T47D (cell line): ENCODE measurements around the gene MAGOH.
"Not testable (repeated sequence)": the region's sequence is repeated elsewhere in the genome, so short reads cannot be mapped to it uniquely, and the experiment has no call there.

Source experiments
- DNase-seq, 2 experiments: peaks; one replicate each; pipeline versions ENCODE4 v3.0.0 to v3.0.0-alpha.2; 2011 to 2012; ENCODE audit warnings: low read depth in 1 of 2, low spot score in 1 of 2
- JUND ChIP-seq: IDR thresholded peaks from 2 replicates; pipeline ENCODE4 v1.6.1; 2012; ENCODE audit warnings: low read depth
- in situ Hi-C: cut with HindIII; loops from 2 replicates; pipeline ENCODE4 v1.10.0; 2016; ENCODE audit warnings: low sequenced_read_pairs, low pct_unique_long_range_greater_than_20kb

Gene MAGOH

DNA sequence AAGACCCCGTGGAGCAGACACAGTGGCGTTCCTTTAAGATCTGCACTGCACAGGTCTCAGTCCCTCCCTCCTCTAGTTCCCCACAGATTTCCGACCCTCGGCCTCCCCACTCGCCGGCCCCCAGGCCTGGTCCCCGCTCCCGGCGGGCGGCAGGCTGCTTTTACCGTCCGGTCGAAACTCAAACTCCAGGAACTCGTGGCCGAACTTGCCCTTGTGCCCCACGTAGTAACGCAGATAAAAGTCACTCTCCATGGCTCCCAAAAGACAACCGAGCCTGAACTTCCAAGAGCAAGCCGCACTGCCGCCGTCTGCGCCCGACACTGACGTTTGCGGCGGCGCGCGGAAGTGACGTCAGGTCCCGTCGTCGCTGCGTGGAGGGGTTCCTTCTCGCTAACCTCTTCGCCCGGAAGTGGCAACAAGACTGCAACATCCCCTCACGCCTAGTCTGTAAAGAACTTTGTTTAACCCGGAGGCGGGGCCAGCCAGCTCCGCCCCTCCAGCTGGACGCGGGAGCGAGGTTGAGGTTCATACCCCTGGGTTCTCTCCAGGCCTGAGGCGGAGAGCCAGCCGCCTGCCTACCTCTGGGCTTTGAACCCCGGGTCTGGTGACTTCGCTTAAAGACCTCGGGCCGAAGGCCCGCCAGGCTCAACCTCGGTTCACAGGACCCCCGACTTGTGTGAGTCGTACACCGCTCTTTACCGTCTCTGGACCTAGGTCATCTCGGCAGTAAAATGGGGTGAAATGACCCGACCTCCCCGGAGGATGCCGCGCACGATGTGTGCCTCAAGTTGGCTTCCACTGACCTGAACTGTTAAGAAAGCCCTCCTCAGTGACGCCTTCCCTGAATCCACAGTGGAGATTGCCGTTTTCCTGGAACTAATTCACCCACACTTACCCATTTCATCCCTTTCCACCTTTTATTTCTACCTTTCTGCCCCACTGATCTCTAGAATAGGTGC is at the start of gene MAGOH:
TSS of gene MAGOH (minus strand) at position 322 of the 959 bp plus-strand sequence. CDS start at position 252, 70 bp downstream.
- in situ Hi-C loops = no loop called here

GRCh38 chr1:53286955-53287354 is 48.6 kb upstream of the MAGOH start:
- DNase-seq = no peak
- TF ChIP-seq JUND = no peak
- in situ Hi-C loops = no loop called here

More for the DNA sequence above, at the start of gene MAGOH:
- DNase-seq = peak; percentile 95
- no peak for TF ChIP-seq JUND

DNA sequence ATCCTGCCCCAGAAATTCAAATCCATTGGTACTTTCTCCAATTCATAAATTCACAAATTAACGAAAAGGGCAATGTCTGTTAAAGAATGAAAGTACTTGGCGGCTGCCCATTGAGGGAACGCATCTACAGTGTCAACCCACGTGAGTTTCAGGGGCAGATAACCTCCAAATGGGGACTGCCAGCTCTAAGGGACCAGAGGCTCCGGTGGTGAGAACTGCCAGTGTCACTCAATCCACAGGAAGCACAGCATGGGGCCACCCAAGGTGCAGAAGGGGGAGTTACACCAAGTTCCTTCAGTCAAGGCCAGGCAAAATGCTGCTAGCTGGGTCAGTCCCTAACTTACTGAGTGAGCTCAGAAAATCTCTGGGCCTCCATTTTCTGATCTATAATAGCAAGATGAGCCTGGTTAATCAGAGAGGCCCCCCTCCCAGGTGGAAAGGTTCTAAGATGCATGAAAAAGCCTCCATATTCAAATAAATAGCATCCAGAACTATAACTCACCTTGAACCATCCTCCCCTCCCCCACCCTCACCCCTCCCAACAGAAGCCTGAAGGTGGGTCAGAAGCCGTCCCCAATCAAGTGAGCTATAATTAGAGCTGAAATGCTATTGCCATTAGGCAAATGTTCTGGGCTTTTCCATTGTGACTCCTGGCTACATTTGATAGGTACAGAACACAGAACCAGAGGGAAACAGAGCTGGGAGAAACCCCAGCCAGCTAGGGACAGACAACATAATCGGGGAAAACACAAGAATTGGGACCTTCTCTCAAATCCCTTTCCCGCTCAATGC is 47.8 kb upstream of the MAGOH start:
- in situ Hi-C loops = no loop called here
- TF ChIP-seq JUND = no peak

GRCh38 chr1:53285546-53285945 is 47.2 kb upstream of the MAGOH start:
- DNase-seq = no peak
- in situ Hi-C loops = no loop called here
- TF ChIP-seq JUND = no peak

More for the DNA sequence above, 47.8 kb upstream of the MAGOH start:
- DNase-seq = no peak

- in situ Hi-C loops = no loop called here
- TF ChIP-seq JUND = no peak
- DNase-seq = no peak
These were observed 46.1 kb upstream of the MAGOH start for GRCh38 chr1:53284224-53285020.

DNA sequence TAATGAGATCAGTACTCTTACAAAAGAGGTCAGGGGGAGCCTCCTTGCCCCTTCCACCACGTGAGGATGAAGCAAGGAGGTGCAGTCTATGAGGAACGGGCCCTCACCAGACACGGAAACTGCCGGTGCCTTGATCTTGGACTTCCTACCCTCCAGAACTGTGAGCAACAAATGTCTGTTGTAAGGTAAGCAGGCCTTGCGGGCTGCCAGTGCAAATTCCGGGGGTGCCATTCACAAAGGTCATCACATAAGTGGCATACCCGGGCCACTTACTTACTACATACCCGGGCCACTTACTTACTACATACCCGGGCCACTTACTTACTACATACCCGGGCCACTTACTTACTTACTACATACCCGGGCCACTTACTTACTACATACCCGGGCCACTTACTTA is 44.8 kb upstream of the MAGOH start:
- DNase-seq, in situ Hi-C loops: not testable (repeated sequence)

- DNase-seq = no peak
- in situ Hi-C loops = no loop called here
- no peak for TF ChIP-seq JUND
These were observed 42.8 kb upstream of the MAGOH start for GRCh38 chr1:53281133-53281532.

GRCh38 chr1:53280496-53280895 is 42.2 kb upstream of the MAGOH start:
- no peak for TF ChIP-seq JUND
- in situ Hi-C loops = no loop called here
- DNase-seq = no peak

GRCh38 chr1:53279296-53280200 is 41.2 kb upstream of the MAGOH start:
- TF ChIP-seq JUND = no peak
- no peak for DNase-seq
- in situ Hi-C loops = no loop called here

DNA sequence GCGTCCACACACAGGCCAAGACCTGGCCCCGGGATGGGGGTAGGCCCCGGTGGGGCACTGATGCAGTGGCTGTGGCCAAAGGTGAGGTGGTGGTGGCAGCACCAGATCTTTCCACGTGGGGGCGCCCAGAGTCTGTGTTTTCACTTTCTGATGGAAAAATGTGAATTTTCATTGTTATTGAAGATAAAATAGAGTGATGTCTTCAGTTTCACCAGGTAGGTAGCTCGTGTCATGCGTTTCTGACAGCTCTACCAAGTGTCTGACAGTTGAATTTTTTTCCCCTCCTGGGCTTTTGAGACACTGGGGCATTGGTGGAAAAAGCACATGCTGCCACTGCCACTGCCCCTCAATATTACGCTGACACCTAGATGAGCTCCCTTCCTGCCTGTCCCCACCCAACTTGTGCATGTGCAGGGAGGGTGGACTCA is 40.0 kb upstream of the MAGOH start:
- in situ Hi-C loops = no loop called here
- peak; percentile 23 to 76 for DNase-seq

GRCh38 chr1:53277326-53277725 is 39.0 kb upstream of the MAGOH start:
- in situ Hi-C loops = no loop called here
- TF ChIP-seq JUND = no peak

More for the DNA sequence above, 40.0 kb upstream of the MAGOH start:
- TF ChIP-seq JUND = no peak

DNA sequence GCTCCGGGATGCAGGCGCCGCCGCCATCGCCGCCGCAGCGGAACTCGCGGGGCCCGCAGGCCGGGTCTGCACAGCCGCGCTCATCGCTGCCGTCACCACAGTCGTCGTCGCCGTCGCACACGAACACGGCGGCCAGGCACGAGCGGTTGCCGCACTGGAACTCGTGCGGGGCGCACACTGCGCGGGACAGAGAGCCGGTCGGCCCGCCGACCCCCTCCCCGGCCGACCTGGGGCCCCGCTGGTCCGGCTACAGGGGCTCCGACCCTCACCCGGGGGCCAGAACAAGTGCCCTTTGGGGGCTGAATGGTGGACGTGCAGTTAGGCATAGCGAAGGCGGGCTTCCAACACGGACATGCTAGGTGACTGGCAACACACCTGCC is 38.6 kb upstream of the MAGOH start:
- TF ChIP-seq JUND = no peak
- in situ Hi-C loops = no loop called here
- DNase-seq = no peak

More at GRCh38 chr1:53277326-53277725, 39.0 kb upstream of the MAGOH start:
- no peak for DNase-seq
